Stimulated activated CD8-positive, alpha-beta memory T cell treated with anti-CD3 and anti-CD28 coated beads, Interleukin-4, amount 100 ng/mL, for 1 hour (primary cell): Measurements from ENCODE around the gene B3GALT6.

Experiments used
- DNase-seq, 2 donors: peaks; one replicate each; pipeline ENCODE4 v3.0.0-alpha.2; 2020; ENCODE audit warnings: low read depth in 2 of 2, low spot score in 1 of 2

B3GALT6 gene

DNA sequence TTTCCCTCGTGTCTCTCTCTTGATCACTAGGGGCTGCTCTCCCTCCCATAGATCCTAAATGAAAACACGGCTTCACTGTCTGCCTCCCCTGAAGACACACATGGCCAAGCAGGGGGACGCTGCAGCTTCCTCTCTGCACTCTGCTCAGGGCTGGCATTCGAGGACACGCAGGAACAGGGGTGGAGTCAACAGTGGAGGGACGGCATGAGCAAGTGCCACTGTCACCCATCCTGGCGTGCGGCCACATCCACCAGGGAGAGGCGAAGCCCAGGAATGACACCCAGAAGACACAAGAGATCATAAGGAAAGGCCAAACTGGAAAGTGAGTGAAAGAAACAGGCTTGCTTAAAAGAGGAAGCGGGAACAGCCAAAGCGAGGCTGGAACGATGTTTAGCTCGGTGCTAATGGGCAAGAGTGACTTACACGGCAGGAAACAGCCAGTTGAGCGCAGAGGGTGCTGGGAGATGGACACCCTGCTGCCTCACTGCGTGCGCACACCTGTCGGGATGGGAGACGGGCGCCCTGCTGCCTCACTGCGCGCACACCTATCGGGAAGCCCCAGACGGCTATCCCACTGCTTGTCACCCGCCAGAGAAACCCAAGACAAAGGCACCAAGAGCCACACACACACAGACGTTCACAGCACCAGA is 28.0 kb downstream of the B3GALT6 start:
- DNase-seq, result no peak

DNA sequence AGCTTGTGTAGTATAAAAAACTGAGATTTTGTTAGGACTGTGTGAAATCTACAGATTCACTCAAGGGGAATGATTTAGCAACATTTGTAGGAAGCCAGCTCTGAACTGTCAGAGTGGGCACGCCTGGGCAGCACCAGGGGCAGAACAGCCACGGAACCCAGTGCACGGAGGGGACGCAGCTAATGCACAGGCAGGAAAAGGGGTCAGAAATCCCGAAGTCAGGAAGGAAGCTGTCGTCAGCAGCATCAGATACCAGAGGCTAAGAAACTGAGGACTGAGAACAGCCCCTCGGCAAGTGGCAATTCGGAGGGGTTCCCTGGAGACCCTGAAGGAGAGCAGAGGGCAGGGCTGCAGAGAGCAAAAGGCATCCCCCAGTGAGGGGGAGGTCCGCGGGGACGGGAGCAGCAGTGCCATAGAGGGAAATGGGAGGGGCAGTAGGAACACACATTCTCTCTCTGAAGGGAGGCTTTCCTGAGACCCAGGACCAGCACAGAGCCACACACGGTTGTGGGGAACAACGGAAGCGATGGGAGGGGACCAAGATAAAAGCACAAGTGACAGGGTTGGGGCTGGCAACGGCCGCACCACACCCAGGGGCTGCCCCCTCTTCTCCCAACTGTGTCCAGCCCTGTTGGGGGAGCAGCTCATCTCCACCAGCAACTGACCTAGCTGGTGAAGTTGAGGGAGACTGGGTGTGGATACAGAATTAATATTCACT is 29.0 kb downstream of the B3GALT6 start:
- no peak for DNase-seq

DNA sequence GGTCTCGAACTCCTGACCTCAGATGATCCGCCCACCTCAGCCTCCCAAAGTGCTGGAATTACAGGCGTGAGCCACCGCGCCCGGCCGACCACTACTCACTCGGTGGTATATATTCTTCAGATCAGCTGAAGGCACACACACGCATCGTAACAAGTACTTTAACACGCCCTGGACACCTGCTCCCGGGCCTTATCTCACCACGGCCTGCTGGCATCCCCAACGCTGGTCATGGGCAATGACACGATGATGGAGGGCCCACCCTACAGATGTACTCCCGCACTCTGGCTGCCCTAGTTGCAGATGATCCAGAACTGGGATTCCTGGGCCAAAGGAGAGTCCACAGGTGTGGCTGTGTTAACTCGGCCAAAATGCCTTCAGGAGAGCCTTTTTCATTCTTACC is 30.0 kb downstream of the B3GALT6 start:
- DNase-seq, result no peak

DNA sequence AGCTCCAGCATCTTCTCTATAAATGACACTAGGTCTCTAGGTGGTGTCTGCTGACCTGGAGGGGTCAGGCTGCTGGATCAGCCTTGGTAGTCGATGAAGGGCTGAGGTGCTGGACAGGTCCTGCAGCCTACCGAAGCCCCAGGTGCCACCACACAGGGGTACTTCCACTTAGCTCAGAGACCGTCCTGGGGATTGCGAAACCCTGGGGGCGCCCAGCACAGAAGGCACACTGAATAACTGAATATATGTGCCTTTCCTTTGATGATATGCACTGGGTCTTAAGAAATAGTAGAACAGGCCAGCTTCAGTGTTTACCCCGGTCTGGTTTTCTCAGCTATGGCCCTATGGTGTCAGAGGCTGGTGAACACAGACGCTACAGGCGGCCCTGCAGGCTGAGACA is 30.7 kb downstream of the B3GALT6 start:
- no peak for DNase-seq

DNA sequence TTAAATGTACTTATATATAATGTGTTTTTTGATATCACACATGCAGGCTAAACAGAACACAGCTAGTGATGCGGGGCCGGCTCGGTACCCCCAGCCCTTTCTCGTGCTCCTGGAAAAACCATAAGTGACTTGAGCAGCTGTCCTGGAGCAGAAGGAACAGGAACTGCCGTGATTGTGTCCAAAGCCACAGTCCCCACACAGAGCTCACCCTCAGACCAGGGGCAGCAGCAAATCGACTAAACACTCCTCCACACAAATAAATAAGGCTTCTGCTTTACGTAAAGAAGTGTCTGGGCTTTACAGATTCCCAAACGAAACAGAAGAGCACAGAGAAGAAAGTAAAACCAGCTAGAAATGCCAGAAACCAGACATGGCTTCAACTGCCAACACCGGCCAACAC is 32.0 kb downstream of the B3GALT6 start:
- DNase-seq, result no peak

DNA sequence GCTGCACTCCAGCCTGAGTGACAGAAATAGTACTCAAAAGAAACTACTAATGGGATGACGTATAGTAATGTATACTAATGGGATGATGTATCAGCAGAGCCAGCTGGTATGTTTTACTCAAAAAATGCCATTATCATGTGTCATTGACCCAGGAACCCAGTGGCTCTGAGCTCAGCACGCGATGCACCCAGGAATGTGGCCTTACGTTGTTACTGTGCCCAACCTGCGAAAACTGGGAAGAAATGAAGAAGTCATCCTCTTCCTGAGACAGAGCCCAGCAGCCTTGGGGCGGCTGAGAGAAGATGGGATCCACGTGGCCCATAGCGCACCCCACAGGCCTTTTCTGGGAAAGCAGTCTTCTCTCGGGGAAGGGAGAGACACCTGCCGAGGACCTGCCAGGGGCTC is 32.8 kb downstream of the B3GALT6 start:
- no peak for DNase-seq

DNA sequence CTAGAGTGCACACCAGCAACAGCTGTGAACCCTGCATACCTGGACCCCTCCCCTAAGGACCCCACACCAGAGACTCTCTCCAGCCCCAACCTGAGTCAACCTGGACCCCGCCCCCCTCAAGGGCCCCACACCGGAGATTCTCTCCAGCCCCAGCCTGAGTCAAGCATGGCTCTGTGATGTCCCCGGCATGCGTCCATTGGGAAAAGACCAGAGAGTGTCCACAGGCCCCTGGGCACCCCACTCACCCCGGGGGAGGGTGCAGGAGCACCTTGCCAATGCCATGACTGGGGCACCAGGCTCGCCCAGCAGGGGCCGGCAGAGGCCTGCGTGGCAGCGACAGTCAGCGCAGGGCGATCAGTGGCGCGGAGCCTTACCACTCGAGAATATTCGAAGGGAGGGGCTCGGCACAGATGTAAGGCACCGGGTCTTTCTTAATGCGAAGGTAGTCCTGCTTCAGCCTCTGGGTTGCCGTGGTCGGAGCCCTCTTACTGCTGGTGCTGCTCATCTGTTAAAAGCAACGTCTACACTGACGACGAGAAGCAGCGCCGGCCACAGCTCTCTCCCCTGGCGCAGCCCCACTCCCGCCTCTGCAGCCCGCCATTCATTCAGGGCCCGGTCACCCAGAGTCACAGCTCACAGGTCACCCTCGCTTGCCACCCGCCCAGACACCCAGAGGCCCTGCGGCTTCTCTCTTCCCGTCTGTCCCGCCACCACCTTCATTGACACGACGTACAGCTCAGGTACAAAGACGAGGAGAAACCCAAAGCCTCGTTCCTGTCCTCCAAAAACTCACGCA is 35.6 kb downstream of the B3GALT6 start:
- no peak for DNase-seq

DNA sequence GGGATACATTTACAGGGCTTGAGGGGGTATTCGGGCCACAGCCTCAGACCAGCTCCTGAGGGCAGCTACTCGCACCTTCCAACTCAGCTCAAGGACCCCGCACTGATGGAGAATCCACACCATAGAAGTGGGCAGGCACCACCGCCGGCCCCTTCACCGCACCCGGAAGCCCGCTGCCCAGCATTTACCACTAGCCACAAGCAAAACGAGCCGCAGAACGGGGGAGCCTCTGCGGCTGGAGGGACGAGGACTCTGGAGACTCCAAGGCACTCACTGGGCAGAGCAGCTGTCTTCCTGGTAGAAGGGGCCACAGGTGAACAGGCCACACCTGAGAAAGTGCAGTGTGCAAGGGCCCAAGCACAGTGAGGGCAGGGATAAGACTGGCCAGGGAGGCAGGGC is 36.2 kb downstream of the B3GALT6 start:
- no peak for DNase-seq

DNA sequence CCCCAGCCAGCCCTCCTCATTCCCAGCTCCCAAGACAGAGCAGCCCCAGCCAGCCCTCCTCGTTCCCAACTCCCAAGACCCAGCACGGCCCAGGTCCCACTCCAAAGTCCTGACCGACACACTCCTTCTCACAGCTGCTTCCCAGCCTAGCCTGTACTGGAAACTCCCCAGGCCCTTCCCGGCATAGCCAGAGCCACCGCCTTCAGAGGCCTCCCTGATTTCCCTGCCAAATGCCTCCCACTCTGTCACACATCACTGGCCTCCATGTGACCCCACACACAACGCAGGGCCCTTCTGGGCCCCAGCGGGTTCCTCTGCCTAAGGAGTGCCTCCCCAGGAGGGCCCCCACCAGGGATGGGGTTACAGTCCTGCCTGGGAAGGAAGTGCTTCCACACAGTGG is 38.8 kb downstream of the B3GALT6 start:
- no peak for DNase-seq

DNA sequence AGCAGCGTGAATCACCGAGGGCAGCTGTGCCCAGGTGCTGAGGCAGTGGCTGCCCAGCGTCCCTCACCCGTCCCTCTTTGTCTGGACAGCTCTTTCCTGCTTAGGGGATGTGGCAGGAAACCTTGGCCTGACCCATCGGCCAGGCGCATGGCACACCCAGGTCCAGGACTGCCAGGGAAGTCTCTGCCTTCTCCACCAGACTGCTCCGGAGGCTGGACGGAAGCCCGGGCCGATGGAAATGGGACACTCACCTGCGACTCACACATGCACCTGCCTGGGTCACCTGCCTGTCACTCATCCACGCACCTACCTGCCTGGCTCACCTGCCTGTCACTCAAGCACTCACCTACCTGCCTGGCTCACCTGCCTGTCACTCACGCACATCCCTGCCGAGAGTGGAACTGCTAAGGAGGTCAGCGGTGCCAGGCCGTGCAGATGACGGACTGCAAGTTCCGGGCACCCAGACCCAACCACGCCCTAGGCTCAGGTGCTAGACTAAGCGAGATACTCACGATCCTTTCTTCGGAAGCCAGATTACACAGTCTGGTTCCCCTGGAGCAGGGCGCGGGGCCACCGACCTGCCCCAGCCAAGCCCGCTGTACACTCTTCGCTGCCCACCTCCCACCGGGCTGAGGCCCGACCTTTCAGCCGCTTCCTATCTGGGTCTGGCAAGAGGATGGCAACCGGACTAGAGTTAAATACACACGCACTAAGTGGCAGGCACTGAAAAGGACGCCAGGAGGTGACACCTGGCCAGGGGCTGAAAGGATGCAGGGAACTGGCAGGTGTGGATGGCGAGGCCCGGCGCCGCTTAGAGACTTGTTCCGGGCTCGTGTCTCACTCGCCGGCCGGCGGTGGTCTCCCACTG is 40.5 kb downstream of the B3GALT6 start:
- DNase-seq, result no peak

DNA sequence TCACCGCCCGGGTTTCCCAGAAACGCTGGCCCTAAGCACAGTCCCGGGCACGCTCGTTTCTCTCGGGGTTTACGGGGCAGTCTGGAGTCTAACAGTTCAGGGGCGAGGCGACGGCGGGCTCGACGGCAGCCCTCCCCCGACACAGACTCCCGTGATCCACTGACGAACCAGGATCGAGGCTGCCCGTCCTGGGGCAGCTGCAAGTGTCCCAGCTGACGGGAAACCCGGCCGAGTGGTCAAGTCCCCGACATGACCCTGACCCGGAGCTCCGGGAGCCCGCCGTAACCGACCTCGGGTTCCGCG is 41.1 kb downstream of the B3GALT6 start:
- DNase-seq, result no peak

DNA sequence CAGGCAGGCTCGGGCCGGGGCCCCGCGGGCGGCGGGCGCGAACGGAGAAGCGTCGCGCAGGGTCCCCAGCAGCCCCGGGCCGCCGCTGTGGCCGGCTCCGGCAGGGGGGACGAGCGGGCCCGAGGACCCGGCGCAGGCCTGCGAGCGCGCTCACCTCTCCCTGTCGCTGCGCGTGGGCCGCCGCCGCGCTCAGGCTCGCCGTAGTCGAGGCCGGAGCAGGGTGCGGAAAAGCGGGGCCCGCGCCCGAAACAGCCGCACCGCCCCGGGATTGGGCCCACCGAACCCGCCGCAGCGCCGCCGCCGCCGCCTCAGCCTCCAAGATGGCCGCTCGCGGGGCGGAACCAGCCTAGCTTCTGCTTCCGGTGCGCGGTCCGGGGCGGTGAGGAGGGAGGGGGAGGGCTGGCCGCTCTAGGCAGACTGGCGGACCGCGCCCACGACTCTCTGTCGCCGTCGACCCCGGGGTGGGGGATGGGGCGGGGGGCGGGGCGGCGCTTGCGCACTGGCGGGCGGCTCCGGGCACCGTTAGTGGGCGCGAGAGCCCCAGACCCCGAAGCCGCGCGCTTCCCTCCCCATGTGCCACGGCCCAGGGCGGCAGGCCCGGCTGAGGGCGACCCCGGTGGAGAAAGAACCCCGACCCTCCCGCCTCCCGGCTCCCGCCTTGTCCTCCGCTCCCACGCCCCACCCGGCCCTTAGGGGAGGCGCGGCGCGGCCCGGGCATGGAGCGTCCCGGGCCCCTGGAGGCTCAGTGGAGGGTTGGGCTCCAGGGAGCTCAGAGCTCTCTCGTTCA is 41.7 kb downstream of the B3GALT6 start, which contains the start of gene UBE2J2:
Gene UBE2J2, minus strand, starts transcription at position 343 of the 787 bp plus-strand sequence. CDS start 5,862 bp downstream, outside the sequence.
- peak; percentile 87 to 88 for DNase-seq

DNA sequence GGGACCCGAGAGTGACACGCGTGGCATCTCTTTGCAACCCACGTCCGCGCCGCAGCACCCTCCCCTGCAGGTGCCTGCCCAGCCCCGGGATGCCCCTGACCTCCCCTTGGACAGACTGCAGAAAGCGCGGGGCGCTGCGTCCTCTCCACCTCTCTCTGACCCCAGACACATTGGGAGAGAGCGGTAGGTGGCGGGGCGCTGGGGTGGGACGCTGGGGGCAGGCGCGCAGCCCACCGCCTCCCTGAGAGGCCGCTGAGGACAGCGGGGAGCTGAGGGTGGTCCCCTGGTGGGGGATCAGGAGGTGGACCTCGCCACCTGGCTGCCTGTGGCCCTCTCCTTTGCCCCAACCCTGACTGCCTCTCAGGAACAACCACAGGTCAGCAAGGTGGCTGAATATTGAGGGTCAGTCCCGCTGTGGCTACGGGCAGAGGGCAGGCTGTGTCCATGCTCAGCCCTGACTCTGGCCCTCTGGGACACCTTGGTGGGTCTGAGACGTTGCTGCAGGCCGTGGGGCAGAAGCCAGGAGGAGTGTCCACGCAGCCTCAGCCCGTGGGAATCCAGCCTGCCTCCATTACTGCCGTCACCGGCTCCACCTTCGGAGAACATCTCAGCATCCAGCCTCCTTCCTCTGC is 42.4 kb downstream of the B3GALT6 start:
- DNase-seq, result no peak

DNA sequence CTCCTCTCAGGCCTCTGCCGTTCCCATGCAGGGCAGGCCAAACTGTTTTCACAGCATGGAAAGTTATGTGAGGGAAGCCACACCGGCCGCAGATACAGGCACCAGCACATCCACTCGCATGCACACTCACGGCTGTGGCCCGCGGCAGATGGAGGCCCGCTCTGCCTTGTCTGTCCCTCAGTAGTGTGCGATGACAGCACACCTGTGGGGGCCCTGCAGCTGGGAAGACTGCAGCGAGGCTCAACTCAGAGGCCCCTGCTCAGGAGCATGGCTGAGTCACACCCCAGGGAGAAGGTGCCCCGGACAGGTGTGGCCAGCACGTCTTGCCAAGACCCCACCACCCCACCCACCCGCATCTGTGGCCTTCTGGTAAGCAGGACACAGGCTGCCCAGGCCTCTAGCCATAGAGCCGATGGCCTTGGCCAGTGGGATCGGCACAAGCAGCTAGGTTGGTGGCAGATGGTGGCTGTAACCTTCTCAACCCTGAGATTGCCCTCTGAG is 42.9 kb downstream of the B3GALT6 start:
- DNase-seq, result no peak

DNA sequence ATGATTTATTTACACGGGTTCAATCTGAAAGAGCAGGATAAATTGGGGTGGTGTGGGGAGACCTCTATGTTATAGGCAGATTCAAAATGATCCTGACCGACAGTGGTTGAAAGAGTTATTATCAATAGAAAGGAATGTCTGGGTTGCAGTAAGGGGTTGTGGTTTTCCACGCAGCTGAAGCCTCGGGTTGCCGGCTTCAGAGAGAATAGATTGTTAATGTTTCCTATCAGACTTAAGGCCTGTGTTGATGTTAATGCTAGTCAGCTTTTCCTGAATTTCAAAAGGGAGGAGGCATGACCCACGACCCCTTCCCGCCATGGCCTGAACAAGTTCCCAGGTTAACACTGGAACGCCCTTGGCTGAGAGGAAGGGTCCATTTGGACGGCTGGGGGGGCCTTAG is 43.8 kb downstream of the B3GALT6 start:
- no peak for DNase-seq

DNA sequence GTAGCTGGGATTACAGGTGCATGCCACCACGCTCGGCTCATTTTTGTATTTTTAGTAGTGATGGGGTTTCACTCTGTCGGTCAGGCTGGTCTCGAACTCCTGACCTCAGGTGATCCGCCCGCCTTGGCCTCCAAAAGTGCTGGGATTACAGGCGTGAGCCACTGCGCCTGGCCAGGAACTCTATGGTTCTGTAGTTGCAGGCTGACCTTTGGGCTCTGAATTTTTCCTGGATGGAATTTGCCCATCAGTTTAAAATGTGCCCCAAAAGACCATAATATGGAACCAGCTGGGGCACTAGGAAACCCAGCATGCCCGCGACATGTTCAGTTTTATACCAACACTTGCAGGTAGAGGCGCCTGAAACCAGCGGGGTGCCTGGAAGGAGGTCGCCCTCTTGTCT is 46.6 kb downstream of the B3GALT6 start:
- no peak for DNase-seq

DNA sequence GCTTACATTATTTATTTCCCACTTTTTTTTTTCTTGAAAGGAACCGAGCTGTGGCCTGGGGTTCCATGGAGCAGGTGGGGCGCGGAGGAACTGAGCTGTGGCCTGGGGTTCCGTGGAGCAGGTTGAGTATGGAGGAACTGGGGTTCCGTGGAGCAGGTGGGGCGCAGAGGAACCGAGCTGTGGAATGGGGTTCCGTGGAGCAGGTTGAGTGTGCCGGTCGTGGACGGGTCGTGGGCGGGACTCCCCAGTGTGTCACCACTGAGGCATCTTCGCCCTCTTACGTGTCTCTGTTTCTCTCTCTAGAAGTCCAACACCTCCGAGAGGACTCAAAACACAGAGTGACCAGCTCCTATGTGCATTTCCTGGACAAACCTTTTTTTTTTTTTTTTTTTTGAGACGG is 47.0 kb downstream of the B3GALT6 start:
- DNase-seq, result no peak

DNA sequence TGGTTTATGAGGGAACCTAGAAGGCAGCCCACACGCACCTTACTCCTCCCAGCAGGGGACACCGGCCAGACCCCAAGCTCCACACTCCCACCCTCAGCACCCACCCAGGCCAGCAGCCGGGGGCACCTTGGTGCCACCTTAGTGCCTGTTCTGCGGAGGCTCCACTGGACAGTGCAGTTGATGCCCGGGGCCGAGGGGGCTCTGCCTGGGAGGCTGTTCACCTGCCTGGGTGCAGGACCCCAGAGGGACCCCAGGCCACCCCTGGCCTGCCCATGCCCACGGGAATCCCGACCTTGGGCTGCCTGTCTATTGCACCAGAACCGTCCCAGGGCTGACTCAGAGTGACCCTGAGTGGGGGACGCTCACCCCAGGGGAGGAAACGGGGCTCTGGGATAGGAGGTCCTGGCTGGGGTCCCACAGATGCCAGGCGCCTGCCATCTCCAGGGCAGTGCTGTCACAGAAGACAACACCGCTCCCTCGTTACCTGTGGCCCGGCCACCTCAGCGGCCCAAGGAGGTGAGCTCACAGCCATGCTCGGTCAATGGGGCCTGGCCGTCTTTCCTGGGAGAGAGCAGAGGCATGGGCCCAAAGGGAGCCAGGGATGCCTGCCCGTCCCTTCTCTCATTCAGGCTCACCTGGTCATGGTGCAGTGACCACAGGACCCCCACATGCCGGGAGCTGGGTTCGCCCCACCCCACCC is 48.9 kb downstream of the B3GALT6 start:
- DNase-seq, result no peak
